GM06990 (cell line): ENCODE data around the gene GNA14.

Experiments
- DNase-seq: peaks from one replicate; pipeline ENCODE4 v3.0.0-alpha.2; 2011; ENCODE audit not compliant: insufficient read length; ENCODE audit errors: extremely low read depth
- H3K27me3 ChIP-seq: replicated peaks from 2 replicates; pipeline ENCODE4 v1.6.0; 2011; ENCODE audit warnings: low read length; ENCODE audit not compliant: control insufficient read depth, insufficient read depth
- H3K36me3 ChIP-seq: 2 replicates; pipeline ENCODE4 v1.5.1; 2011; ENCODE audit warnings: low read length; ENCODE audit not compliant: control insufficient read depth, insufficient read depth
- H3K4me3 ChIP-seq: replicated peaks from 2 replicates; pipeline ENCODE4 v1.5.1; 2011; ENCODE audit warnings: low read depth, mild to moderate bottlenecking, control low read depth, low read length
- TF ChIP-seq, protein P1 (sequence below): IDR thresholded peaks from 2 replicates; pipeline ENCODE4 v1.5.1; 2011; ENCODE audit warnings: low read length, control low read depth, mild to moderate bottlenecking, inconsistent platforms; ENCODE audit not compliant: insufficient read depth, poor library complexity, severe bottlenecking

Gene GNA14

DNA sequence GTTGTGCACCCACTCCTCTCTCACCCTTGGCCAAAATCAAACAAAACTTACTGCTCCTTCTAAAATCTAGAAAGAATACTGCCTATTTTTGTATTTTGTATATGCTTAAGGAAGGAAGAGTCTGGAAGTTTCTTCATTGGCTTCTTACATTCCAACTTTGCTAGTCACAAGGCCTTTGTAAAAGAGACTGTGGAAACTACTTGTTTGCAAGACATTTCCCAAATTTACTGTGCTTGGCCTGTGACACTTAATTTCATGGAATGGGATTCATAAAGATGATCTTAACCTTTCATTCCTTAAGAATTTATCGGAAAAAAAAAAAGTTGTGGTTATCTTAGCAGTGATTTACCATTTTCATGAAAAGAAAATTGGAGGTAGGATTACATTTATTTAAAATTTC, 261.9 kb downstream of the GNA14 start:
- H3K36me3 ChIP-seq, result no peaks in the 10 kb centered on the region
- DNase-seq, result no peak
- H3K27me3 ChIP-seq, result no peaks in the 10 kb centered on the region
- H3K4me3 ChIP-seq, result no peak overlapping the region
- TF ChIP-seq, protein P1, sequence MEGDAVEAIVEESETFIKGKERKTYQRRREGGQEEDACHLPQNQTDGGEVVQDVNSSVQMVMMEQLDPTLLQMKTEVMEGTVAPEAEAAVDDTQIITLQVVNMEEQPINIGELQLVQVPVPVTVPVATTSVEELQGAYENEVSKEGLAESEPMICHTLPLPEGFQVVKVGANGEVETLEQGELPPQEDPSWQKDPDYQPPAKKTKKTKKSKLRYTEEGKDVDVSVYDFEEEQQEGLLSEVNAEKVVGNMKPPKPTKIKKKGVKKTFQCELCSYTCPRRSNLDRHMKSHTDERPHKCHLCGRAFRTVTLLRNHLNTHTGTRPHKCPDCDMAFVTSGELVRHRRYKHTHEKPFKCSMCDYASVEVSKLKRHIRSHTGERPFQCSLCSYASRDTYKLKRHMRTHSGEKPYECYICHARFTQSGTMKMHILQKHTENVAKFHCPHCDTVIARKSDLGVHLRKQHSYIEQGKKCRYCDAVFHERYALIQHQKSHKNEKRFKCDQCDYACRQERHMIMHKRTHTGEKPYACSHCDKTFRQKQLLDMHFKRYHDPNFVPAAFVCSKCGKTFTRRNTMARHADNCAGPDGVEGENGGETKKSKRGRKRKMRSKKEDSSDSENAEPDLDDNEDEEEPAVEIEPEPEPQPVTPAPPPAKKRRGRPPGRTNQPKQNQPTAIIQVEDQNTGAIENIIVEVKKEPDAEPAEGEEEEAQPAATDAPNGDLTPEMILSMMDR, result no peak

DNA sequence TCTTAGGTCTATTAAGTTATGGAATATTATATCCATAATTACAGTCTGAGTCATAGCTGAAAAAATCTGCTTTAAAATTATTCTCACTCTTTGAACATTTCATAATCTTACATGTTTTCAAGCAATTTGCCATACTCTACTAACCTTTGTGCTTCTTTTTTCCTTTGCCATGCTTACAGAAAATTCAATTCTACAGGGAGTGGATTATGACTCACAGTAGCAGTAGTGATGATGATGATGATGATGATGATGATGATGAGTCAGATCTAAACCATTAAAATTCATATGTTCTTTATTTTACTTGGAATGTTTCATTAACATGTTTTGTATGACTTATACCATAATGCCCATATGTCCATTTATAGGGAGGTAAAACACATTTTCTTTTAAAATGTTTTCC, 263.7 kb downstream of the GNA14 start:
- H3K36me3 ChIP-seq, result no peaks in the 10 kb centered on the region
- no peak for DNase-seq
- H3K27me3 ChIP-seq, result no peaks in the 10 kb centered on the region
- TF ChIP-seq, protein P1, result no peak
- no peak overlapping the region for H3K4me3 ChIP-seq

DNA sequence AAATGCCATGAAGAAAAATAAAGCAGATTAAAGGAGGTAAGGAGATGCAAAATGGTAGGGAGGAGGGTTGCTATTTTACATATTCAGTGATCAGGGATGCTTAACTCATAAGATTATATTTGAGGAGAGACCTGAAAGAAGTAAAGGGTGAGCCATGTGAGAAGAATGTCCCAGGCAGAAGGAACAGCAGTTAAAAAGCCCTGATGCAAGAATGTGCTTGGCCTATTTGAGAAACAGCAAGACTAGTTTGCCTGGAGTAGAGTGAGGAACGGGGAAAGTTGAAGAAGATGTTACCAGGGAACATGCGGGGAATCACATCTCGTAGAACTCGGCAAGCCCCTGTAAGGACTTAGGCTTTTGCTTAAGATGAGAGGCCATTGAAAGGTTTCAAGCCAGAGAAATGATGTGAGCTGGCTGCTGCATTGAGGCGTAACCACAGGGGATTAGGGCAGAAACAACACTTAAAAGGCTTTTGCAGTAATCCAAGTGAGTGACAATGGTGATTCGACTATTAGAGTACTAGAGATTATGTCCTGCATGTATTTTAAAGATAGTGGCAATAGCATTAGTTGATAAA, 272.1 kb downstream of the GNA14 start:
- H3K27me3 ChIP-seq, result no peaks in the 10 kb centered on the region
- H3K4me3 ChIP-seq, result no peak overlapping the region
- no peak for DNase-seq
- TF ChIP-seq, protein P1, result no peak
- no peaks in the 10 kb centered on the region for H3K36me3 ChIP-seq

DNA sequence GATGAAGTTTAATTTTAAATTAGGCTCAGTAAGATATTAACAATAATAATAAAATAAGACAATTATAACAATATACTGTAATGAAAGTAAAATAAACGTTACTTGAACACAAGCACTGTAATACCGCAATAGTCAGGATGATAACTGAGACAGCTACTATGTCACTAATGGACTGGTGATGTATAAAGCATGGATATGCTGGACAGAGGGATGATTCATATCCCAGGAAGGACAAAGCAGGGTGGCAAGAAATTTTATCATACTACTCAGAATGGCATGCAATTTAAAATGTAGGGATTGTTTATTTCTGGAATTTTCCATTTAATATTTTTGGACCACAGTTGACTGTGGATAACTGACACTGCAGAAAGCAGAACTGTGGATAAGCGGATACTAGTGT, 273.9 kb downstream of the GNA14 start:
- H3K36me3 ChIP-seq, result no peaks in the 10 kb centered on the region; the same call in none of the 2 replicates
- TF ChIP-seq, protein P1, result no peak
- no peak overlapping the region for H3K4me3 ChIP-seq
- no peaks in the 10 kb centered on the region for H3K27me3 ChIP-seq
- DNase-seq, result no peak
